OCI-LY3 (cell line): ENCODE measurements around the gene FOXA2.

Experiments
- CTCF ChIP-seq: fragments of 200-600, 300-600 bp; sonication (generic); IDR thresholded peaks from 2 replicates; pipeline ENCODE4 v1.5.1; 2014; ENCODE audit warnings: antibody characterized with exemption, low read length, low read depth
- EZH2phosphoT487 ChIP-seq: fragments of 200-600 bp; shearing (Covaris generic); IDR thresholded peaks from 2 replicates; pipeline ENCODE4 v1.6.1; 2018; ENCODE audit warnings: antibody characterized with exemption, mixed run types, low read depth

GRCh38 chr20:22581437-22582385 lies 2.7 kb downstream of the FOXA2 start:
- TF ChIP-seq CTCF (no peak), EZH2phosphoT487 (no peak)
